ENCODE results near the gene BMX.

GRCh38 chrX:15472531-15472930 is 28.1 kb upstream of the BMX start:
- no peak for TF ChIP-seq CTCF (IDR thresholded peaks at IDR 0.05)
- TF ChIP-seq EZH2 (IDR thresholded peaks at IDR 0.05; ENCODE audit: borderline replicate concordance, insufficient read depth, low read depth, low read length, poor library complexity, severe bottlenecking) = no peak

Measured in B cell (primary cell).